ENCODE results near the gene DNAJC8. TPM values are rescaled to one million over a fixed set of nuclear protein-coding genes. Genes with fewer than 3 reads are reported as not detected.
A peak's percentile ranks its signal among the peaks of the same experiment; 100 is the strongest.

Gene DNAJC8
- total and polyA plus RNA-seq, 2 donors from 2014 or later, result 71.7 to 110 TPM

DNA sequence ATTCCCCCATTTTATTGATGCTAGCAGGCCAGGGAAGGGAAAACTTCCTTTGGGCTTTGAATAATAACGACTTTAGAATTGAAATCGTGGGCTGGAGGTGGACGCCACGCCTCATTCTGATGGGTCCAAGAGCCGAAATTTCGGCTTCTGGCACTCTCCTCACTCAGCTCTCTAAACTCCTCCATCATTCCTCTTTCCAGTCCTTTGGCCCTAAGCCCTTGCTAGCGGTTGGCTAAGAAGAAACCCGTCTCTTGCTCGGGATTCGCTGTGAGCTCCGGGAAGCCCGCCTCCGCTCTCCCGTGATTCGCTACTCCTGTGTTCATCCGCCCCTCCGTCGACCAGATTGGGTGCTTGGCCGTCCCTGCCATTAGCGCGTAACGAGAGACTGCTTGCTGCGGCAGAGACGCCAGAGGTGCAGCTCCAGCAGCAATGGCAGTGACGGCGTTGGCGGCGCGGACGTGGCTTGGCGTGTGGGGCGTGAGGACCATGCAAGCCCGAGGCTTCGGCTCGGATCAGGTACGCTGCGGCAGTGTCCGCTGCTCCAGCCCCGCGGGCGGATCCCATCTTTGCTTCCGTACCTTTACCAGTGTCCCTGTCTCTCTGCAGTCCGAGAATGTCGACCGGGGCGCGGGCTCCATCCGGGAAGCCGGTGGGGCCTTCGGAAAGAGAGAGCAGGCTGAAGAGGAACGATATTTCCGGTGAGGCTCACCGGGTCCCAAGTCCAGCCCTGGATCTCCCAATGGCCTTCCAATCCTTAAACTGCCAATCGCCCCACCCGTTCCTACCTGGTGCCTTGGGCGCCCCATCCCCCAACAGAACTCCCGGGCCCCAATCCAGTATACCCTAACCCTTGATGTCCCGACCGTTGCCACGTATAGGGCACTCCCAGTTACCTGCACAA is 3.2 kb upstream of the DNAJC8 start, which contains the start of gene ATP5IF1:
ATP5IF1 (plus strand) TSS at position 370 of the 901 bp plus-strand sequence; CDS start at position 430, 60 bp downstream.
- Histone ChIP-seq H3K27ac (ENCODE audit: low read depth in 2 of 2, low read length in 2 of 2) (peak within 1 kb of the TSS; percentile 91 to 93), H3K4me3 (ENCODE audit: low read length in 3 of 3) (peak within 1 kb of the TSS; percentile 95 to 100 (median 95)), H3K36me3 (ENCODE audit: control insufficient read depth in 2 of 3, insufficient read depth in 3 of 3, low read length in 3 of 3) (peaks cover 0 to 7% (median 0%) of the 10 kb centered on the region in 3 donors), H3K9me3 (ENCODE audit: control insufficient read depth in 2 of 3, insufficient read depth in 1 of 3, low read length in 3 of 3) (no peaks in the 10 kb centered on the region), H3K4me1 (ENCODE audit: control insufficient read depth in 2 of 3, insufficient read depth in 2 of 3, low read depth in 1 of 3, low read length in 3 of 3) (peaks cover 5 to 30% (median 17%) of the 10 kb centered on the region in 3 donors), H3K9ac (ENCODE audit: low read length in 3 of 3) (peak within 1 kb of the TSS; percentile 90 to 99 (median 92)), H3K27me3 (ENCODE audit: control insufficient read depth, insufficient read depth, low read length) (no peaks in the 10 kb centered on the region)
- peak; percentile 85 for FAIRE-seq
- TF ChIP-seq, protein P1, sequence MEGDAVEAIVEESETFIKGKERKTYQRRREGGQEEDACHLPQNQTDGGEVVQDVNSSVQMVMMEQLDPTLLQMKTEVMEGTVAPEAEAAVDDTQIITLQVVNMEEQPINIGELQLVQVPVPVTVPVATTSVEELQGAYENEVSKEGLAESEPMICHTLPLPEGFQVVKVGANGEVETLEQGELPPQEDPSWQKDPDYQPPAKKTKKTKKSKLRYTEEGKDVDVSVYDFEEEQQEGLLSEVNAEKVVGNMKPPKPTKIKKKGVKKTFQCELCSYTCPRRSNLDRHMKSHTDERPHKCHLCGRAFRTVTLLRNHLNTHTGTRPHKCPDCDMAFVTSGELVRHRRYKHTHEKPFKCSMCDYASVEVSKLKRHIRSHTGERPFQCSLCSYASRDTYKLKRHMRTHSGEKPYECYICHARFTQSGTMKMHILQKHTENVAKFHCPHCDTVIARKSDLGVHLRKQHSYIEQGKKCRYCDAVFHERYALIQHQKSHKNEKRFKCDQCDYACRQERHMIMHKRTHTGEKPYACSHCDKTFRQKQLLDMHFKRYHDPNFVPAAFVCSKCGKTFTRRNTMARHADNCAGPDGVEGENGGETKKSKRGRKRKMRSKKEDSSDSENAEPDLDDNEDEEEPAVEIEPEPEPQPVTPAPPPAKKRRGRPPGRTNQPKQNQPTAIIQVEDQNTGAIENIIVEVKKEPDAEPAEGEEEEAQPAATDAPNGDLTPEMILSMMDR (IDR thresholded peaks at IDR 0.05; ENCODE audit: borderline replicate concordance, extremely low read depth, insufficient read depth), result no peak
- DNase-seq, result peak; percentile 98 to 99 (median 99)
- intact Hi-C loops (cut with DNase I), result no loop called here

DNA sequence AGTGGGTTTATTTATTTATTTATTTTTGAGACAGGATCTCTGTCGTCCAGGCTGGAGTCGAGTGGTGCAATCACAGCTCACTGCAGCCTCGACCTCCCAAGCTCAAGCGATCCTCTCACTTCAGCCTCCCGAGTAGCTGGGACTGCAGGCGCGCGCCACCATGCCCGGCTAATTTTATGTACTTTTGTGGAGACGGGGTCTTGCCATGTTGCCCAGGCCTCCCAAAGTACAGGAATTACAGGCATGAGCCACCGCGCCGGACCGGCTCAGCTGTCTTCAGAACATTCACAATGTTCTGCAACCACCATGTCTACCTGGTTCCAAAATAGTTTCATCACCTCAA is 406 bp upstream of the DNAJC8 start:
- peak overlapping the region in 1 of 3 donors; percentile 99 for H3K9ac ChIP-seq (ENCODE audit: low read length in 3 of 3)
- H3K36me3 ChIP-seq (ENCODE audit: control insufficient read depth in 2 of 3, insufficient read depth in 3 of 3, low read length in 3 of 3), result peaks cover 0 to 10% (median 7%) of the 10 kb centered on the region in 3 donors
- H3K9me3 ChIP-seq (ENCODE audit: control insufficient read depth in 2 of 3, insufficient read depth in 1 of 3, low read length in 3 of 3), result no peaks in the 10 kb centered on the region
- H3K4me1 ChIP-seq (ENCODE audit: control insufficient read depth in 2 of 3, insufficient read depth in 2 of 3, low read depth in 1 of 3, low read length in 3 of 3), result peaks cover 5 to 19% (median 18%) of the 10 kb centered on the region in 3 donors
- intact Hi-C loops (cut with DNase I), result no loop called here
- DNase-seq (peak in 1 of 5 donors; percentile 61), FAIRE-seq (no peak)
- peak overlapping the region in 2 of 3 donors; percentile 91 to 99 for H3K4me3 ChIP-seq (ENCODE audit: low read length in 3 of 3)
- H3K27ac ChIP-seq (ENCODE audit: low read depth in 2 of 2, low read length in 2 of 2), result no peak overlapping the region
- no peaks in the 10 kb centered on the region for H3K27me3 ChIP-seq (ENCODE audit: control insufficient read depth, insufficient read depth, low read length)
- TF ChIP-seq, protein P1 (IDR thresholded peaks at IDR 0.05; ENCODE audit: borderline replicate concordance, extremely low read depth, insufficient read depth), result no peak

DNA sequence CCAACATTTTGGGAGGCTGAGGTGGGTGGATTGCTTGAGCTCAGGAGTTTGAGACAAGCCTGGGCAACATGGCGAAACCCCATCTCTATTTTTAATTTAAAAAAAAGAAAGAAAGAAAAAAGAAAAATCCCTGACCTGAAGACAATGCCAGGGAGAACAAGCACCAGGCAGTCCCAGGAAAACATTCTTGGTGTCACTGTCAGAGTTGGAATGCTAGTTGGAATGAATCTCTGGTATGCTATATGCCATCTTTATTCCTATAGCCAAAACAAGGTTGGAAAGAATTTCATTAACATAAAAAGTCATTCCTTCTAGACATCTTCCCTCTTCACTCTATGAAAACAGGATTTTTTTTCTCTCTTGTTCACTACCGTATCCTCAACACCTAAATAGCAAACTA is 2.8 kb downstream of the DNAJC8 start:
- no peaks in the 10 kb centered on the region for H3K9me3 ChIP-seq (ENCODE audit: control insufficient read depth in 2 of 3, insufficient read depth in 1 of 3, low read length in 3 of 3)
- TF ChIP-seq, protein P1 (IDR thresholded peaks at IDR 0.05; ENCODE audit: borderline replicate concordance, extremely low read depth, insufficient read depth), result no peak
- H3K27ac ChIP-seq (ENCODE audit: low read depth in 2 of 2, low read length in 2 of 2), result no peak overlapping the region
- intact Hi-C loops (cut with DNase I), result no loop called here
- FAIRE-seq, result no peak
- H3K27me3 ChIP-seq (ENCODE audit: control insufficient read depth, insufficient read depth, low read length), result no peaks in the 10 kb centered on the region
- peaks cover 0 to 9% (median 6%) of the 10 kb centered on the region in 3 donors for H3K4me1 ChIP-seq (ENCODE audit: control insufficient read depth in 2 of 3, insufficient read depth in 2 of 3, low read depth in 1 of 3, low read length in 3 of 3)
- no peak for DNase-seq
- peaks cover 0 to 19% (median 0%) of the 10 kb centered on the region in 3 donors for H3K36me3 ChIP-seq (ENCODE audit: control insufficient read depth in 2 of 3, insufficient read depth in 3 of 3, low read length in 3 of 3)
- no peak overlapping the region for H3K9ac ChIP-seq (ENCODE audit: low read length in 3 of 3)
- no peak overlapping the region for H3K4me3 ChIP-seq (ENCODE audit: low read length in 3 of 3)

Measured in kidney (tissue), 14 donors.